ENCODE results near the gene OR13C9. TPM values are rescaled to one million over a fixed set of nuclear protein-coding genes. Genes with fewer than 3 reads are reported as not detected.

The OR13C9 gene
- total RNA-seq, 1 donor from 2014 or later, result not detected

Other genes starting within 250 kb of the OR13C9 start
- not detected in 2 replicates for gene OR13F1, start 113.9 kb downstream of the OR13C9 start, total RNA-seq
- gene OR13C4, start 91.0 kb downstream of the OR13C9 start, total RNA-seq, result not detected in 2 replicates
- gene OR13C3, start 81.3 kb downstream of the OR13C9 start, total RNA-seq, result not detected in 2 replicates
- not detected in 2 replicates for gene OR13C8, start 49.0 kb downstream of the OR13C9 start, total RNA-seq
- not detected in 2 replicates for gene OR13C5, start 18.8 kb downstream of the OR13C9 start, total RNA-seq
- gene OR13C2, start 12.6 kb downstream of the OR13C9 start, total RNA-seq, result not detected in 2 replicates
- not detected in 2 replicates for gene OR13D1, start 76.3 kb upstream of the OR13C9 start, total RNA-seq
- 49.9 and 54.5 TPM in 2 replicates for gene NIPSNAP3A, start 129.5 kb upstream of the OR13C9 start, total RNA-seq
- 0.14 and 0.33 TPM in 2 replicates for gene NIPSNAP3B, start 145.9 kb upstream of the OR13C9 start, total RNA-seq

All from pulmonary artery endothelial cell (primary cell).